WI38 (cell line): Measurements from ENCODE around the gene PIRT.

Experiments used
- H3K4me3 ChIP-seq: 2 replicates; pipeline ENCODE4 v1.5.1; 2011; ENCODE audit warnings: low read depth, mild to moderate bottlenecking, control low read depth, low read length
- CTCF ChIP-seq: IDR thresholded peaks from 2 replicates; pipeline ENCODE4 v1.5.1; 2012; ENCODE audit warnings: low read depth, mild to moderate bottlenecking, control low read depth, low read length

Gene PIRT

GRCh38 chr17:10775058-10775457 lies 62.8 kb downstream of the PIRT start:
- no peak for TF ChIP-seq CTCF
- H3K4me3 ChIP-seq, result no peak overlapping the region

GRCh38 chr17:10773391-10773790 lies 64.5 kb downstream of the PIRT start:
- TF ChIP-seq CTCF, result no peak
- H3K4me3 ChIP-seq, result no peak overlapping the region
